HG02642 (cell line): ENCODE data around the gene CETP.
"Not testable (repeated sequence)": the region's sequence is repeated elsewhere in the genome, so short reads cannot be mapped to it uniquely, and the experiment has no call there.

ENCODE experiments used
- ATAC-seq: cut with Tn5 transposase; IDR thresholded peaks from one replicate; pipeline ENCODE4 v1.9.1; 2021; ENCODE audit warnings: mild to moderate bottlenecking; ENCODE audit not compliant: unreplicated experiment, poor library complexity

Gene CETP

DNA sequence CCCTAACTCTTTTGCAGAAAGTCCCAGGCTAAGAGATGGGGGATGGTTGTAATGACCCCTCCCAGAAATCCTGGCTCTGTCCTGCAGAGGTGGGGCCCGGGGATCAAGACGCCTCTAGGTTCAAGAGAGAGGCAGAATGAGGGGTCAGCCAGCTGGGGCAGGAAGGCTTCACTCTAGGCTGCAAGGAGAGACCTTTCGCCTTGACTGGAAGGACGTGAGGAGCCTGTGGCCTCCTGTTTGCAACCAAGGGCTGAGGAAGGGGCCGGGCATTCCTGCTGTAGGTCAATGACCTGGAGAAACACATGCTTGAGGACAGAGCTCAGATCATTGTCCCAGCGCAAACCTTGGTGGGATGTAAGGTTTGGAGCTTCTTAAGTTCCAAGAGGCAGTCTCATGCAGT is 8.7 kb upstream of the CETP start:
- no peak for ATAC-seq

DNA sequence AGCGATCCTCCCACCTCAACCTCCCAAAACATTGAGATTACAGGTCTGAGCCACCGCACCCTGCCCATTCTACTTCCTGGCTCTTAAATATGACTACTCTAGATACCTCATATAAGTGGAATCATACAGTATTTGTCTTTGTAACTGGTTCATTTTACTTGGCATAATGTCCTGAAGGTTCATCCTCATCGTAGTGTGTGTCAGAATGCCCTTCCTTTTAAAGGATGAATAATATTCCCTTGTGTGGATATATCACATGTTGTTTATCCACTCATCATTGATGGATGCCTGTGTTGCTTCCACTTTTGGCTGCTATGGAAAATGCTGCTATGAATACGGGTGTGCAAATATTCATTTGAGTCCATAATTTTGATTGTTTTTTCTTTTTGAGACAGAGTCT is 5.7 kb upstream of the CETP start:
- ATAC-seq = no peak

GRCh38 chr16:56956756-56957155 is 5.0 kb upstream of the CETP start:
- no peak for ATAC-seq

- ATAC-seq = no peak
These were observed 969 bp upstream of the CETP start for GRCh38 chr16:56960681-56961281.

GRCh38 chr16:56961386-56961785 is 364 bp upstream of the CETP start:
- no peak for ATAC-seq

GRCh38 chr16:56964243-56965148 is 2.7 kb downstream of the CETP start:
- peak; percentile 75 for ATAC-seq

- ATAC-seq = no peak
These were observed 3.7 kb downstream of the CETP start for GRCh38 chr16:56965149-56966092.

DNA sequence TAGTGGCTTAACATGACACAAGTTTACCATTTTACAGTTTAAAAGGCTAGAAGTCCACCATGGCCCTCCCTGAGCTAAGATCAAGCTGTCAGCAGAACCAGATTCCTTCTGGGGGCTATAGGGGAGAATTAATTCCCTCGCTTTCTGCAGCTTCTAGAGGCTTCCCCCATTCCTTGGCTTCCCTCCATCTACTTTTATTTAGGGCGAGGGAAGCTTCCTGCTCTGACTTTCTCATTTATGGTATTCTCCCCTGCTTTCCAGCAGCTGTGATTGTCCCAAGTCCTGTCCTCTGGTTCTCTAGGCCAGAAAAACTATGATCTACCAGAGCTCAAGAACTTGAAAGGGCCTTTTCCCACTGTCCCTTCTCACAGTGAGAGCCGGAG is 4.3 kb downstream of the CETP start:
- no peak for ATAC-seq

GRCh38 chr16:56967733-56968132 is 6.0 kb downstream of the CETP start:
- ATAC-seq = no peak

- ATAC-seq = no peak
These were observed 8.0 kb downstream of the CETP start for GRCh38 chr16:56969769-56970168.

GRCh38 chr16:56970934-56971767 is 9.4 kb downstream of the CETP start:
- ATAC-seq = peak; percentile 71

- ATAC-seq = no peak
These were observed 10.0 kb downstream of the CETP start for GRCh38 chr16:56971768-56972043.

- no peak for ATAC-seq
These were observed 10.9 kb downstream of the CETP start for GRCh38 chr16:56972403-56973293.

DNA sequence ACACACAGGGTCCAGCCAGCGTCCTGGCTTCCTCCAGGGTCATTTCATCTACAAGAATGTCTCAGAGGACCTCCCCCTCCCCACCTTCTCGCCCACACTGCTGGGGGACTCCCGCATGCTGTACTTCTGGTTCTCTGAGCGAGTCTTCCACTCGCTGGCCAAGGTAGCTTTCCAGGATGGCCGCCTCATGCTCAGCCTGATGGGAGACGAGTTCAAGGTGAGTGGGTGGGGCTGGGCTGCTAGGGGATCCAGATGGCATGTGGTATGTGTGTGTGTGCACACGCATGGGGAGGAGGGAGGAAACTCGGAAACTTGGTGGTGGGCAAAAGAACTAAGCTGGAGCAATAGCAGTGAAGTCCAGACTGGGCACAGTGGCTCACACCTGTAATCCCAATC is 11.5 kb downstream of the CETP start:
- ATAC-seq = no peak

DNA sequence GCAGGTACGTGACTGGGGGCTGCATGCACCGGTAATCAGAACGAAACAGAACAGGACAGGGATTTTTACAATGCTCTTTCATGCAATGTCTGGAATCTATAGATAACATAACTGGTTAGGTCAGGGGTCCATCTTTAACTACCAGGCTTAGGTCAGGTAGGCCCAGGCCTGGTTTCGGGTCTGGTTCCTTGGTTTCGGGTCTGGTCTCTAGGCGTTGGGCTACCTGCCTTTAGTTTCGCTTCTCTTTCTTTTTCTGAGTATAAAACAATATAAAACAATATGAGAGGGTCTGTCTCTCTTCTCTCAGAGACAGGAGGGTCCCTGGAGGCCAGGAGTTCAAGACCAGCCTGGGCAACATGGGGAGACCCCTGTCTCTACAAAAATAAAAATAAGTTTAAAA is 12.1 kb downstream of the CETP start:
- not testable (repeated sequence) for ATAC-seq

- ATAC-seq = no peak
These were observed 13.0 kb downstream of the CETP start for GRCh38 chr16:56974549-56975300.

DNA sequence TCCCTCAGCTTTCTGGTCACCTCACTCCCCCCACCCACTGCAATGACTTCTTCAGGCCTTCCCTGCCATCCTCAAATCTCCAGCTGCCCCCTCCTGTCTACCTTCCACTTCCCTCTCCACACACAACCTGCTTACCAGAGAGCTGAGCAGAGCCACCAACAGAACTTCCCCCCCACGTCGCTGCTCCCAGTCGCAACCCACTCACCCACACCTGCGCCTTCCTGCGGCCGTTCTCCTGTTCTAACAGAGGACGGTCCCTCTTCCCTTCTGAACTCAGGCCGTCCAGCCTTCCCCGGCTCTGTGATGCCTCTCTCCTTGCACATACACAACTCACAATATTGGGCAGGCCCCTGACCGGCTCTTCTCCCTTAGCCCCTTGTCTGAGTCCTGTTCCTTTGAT is 14.0 kb downstream of the CETP start:
- ATAC-seq = no peak

DNA sequence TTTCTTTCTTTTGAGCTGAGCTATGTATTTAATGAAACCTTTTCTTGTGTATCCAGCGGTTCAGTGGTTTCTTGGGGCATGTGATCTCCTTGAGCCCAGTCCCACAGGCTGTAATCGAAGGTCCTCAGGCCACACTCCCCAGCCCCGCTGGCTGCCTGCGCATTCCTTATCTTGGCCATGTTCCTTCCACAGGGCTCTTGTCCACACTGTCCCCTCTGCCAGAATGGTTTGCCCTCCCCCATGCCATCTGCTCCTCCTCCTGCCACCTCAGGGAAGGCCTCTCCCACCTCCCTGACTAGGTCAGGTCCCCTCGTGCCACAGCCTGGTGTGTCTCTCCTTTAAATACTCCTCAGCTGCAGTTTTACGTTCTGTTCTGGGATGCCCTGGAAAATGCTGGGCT is 15.5 kb downstream of the CETP start:
- no peak for ATAC-seq
